ENCODE data around the gene ZNF180. TPM values are rescaled to one million over a fixed set of nuclear protein-coding genes. Genes with fewer than 3 reads are reported as not detected.
"Not testable (repeated sequence)": the region's sequence is repeated elsewhere in the genome, so short reads cannot be mapped to it uniquely, and the experiment has no call there.

ZNF180 gene
- total RNA-seq, 1 donor from 2014 or later = 7.0 TPM

DNA sequence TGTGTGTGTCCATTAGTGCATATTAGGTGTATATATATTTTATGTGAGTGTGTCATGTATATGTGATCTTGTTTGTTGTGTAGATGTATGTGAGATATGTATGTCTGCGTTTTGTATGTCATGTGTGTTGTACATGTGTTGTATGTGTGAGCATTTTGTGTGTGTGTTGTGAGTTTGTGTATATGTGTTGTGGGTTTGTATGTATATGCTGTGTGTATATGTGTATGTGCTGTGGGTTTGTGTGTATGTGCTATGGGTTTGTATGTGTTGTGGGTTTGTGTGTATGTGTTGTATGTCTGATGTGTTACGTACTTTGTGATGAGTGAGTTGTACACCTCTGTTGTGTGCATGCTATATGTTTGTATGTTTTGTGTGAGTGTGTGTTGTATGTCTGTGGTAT, 21.0 kb upstream of the ZNF180 start:
- Mint-ChIP-seq H3K4me3 (no peak overlapping the region), H3K4me1 (no peaks in the 10 kb centered on the region), H3K36me3 (ENCODE audit: low read depth) (no peaks in the 10 kb centered on the region), H3K27me3 (no peaks in the 10 kb centered on the region), H3K9me3 (peaks cover 7% of the 10 kb centered on the region), H3K27ac (no peak overlapping the region)
- DNase-seq = no peak
- intact Hi-C loops (cut with micrococcal nuclease) = no loop called here

DNA sequence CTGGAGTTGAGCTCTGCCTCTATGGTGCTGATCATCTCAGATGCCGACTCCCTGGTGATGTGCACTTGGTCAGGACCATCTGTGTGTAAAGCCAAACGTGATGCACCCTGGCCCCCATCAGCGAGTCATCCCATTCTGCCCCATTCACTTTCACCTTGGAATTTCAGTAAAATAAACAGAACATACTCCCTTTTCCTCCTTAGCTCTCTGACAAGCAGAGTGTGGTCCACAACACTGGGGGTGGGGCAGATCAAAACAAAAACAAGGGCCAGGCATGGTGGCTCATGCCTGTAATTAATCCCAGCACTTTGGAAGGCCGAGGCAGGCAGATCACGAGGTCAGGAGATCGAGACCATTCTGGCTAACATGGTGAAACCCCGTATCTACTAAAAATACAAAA, 16.8 kb upstream of the ZNF180 start:
- Mint-ChIP-seq H3K4me3 (no peak overlapping the region), H3K27me3 (no peaks in the 10 kb centered on the region), H3K4me1 (no peaks in the 10 kb centered on the region), H3K27ac (no peak overlapping the region), H3K9me3 (peaks cover 9% of the 10 kb centered on the region), H3K36me3 (ENCODE audit: low read depth) (no peaks in the 10 kb centered on the region)
- DNase-seq = no peak
- intact Hi-C loops (cut with micrococcal nuclease) = no loop called here

DNA sequence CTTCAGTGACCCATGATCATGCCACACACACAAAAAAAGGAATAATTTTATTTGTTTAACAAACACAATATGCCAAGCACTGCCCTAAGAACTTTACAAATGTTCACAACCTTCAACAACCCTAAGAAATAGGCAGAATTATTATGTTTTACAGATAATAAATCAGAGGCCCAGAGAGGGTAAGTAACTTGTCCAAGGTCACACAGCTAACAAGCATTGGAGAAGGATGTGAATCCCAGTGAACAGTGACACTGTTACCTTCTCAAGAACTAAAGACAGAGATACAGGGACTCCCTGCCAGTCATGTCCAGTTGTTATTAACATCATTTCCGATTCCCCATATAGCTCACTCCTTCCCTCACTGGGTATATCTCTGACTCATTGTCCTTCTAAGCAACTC, 15.6 kb upstream of the ZNF180 start:
- Mint-ChIP-seq H3K27me3 (no peaks in the 10 kb centered on the region), H3K4me3 (no peak overlapping the region), H3K27ac (no peak overlapping the region), H3K9me3 (peaks cover 16% of the 10 kb centered on the region), H3K36me3 (ENCODE audit: low read depth) (no peaks in the 10 kb centered on the region), H3K4me1 (no peaks in the 10 kb centered on the region)
- DNase-seq = no peak
- intact Hi-C loops (cut with micrococcal nuclease) = no loop called here

DNA sequence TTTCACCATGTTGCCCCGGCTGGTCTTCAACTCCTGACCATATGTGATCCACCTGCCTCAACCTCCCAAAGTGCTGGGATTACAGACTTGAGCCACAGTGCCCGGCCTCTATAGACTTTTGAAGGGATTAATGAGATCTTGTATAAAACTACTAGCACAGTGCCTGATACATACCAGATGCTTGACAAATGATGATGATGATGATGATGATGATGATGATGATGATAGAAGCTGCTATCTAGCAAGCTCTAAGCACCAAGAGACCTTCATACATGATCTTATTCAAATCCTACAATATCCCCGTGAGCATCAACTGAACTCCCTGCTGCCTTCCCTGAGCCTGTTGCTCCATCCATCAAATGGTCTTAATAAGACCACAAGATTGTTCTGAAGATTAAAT, 14.7 kb upstream of the ZNF180 start:
- Mint-ChIP-seq H3K9me3 (peaks cover 22% of the 10 kb centered on the region), H3K4me3 (no peak overlapping the region), H3K27ac (no peak overlapping the region), H3K27me3 (no peaks in the 10 kb centered on the region), H3K4me1 (no peaks in the 10 kb centered on the region), H3K36me3 (ENCODE audit: low read depth) (no peaks in the 10 kb centered on the region)
- intact Hi-C loops (cut with micrococcal nuclease) = no loop called here
- DNase-seq = no peak

DNA sequence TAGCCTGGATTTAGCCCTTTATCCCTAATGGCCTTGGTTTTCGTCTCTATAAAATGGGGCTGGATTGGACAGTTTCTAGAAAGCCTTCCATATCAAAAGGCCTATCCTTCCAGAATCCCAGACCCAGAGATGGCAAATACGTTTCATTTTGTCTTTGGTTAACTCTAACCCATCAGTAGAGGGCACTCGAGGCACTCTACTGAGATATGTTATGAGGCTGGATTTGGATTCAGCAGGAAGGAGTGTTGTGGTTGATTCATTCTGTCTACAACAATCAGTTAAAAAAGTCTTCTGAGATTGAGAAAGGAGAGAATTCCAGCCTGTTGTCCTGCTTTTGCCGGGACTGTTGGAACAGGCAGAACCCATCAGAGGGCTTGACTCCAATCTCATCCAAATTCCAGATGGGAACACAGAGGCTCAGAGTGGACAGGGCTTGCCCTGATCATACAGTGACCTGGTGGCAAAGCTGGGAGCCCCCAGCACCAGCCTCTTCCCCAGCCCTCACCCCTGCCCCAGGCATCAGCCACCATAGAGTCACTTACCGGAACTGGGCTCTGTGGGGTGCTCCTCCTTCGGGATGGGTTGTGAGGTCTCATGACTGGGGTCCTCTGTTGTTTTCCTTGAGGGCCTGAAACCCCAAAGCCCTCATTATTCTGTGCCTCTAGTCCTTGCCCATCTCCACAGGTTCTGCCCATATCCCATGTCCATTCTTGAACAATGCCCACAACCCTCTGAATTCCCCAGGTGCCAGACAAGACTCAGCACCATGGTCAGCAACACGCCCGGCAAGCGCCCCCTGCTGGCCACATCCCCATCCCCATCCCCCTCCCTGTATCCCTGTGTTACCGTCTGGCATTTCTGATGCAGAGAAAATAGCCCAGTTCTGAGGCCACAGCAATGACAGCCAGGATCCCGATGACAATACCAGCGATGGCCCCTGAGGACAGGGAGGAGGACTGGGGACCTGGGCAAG, 12.3 kb upstream of the ZNF180 start:
- no peaks in the 10 kb centered on the region for H3K27me3 Mint-ChIP-seq
- peak; percentile 70 for DNase-seq

DNA sequence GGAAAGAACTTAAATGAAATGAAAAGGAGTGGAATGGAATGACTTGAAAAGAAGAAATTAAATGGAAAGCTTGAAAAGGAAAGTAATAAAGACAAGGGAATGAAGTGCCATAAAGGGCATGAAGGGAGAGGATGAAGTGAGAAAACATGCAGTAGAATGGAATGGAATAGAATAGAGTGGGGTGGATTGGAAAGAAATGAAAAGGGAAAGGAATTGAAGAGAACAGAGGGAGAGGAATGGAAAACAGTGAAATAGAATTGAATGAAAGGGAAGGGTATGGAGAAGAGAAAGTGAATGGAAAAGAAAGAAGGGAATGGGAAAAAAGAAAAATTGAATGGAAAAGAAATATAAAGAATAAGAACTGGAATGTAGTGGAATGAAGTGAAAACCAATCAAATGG, 9.2 kb upstream of the ZNF180 start:
- no peaks in the 10 kb centered on the region for H3K4me1 Mint-ChIP-seq
- no peak overlapping the region for H3K4me3 Mint-ChIP-seq
- H3K36me3 Mint-ChIP-seq (ENCODE audit: low read depth) = no peaks in the 10 kb centered on the region
- no peaks in the 10 kb centered on the region for H3K27me3 Mint-ChIP-seq
- H3K9me3 Mint-ChIP-seq = peaks cover 40% of the 10 kb centered on the region
- DNase-seq = no peak
- intact Hi-C loops (cut with micrococcal nuclease) = loop anchor here (10.0 kb wide), 1 partner anchor 915 kb away; the partner anchor contains the start of genes IRGQ and ZNF576
- H3K27ac Mint-ChIP-seq = no peak overlapping the region

More for the DNA sequence above, 12.3 kb upstream of the ZNF180 start:
- Mint-ChIP-seq H3K4me3 (no peak overlapping the region), H3K27ac (no peak overlapping the region), H3K36me3 (ENCODE audit: low read depth) (no peaks in the 10 kb centered on the region), H3K4me1 (no peaks in the 10 kb centered on the region), H3K9me3 (peaks cover 37% of the 10 kb centered on the region)
- intact Hi-C loops (cut with micrococcal nuclease) = no loop called here

DNA sequence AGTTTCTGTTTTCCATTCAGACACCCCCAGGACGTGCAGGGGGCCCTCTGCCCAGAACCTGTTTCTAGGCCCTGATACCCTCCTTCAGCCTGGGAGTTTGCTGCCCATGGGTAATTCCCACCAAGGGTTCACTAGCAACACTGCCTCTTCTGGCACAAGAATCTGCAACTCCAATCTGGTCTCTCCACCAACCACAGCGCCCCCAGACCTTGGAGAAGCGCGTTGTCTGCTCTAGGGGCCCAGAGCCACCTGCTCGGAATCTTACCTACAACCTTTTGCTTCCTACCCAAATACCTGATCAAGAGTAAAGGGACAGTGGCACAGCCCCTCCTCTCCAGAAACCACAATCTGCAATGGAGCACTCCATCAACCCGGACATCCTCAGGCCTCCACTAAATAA, 763 bp downstream of the ZNF180 start:
- Mint-ChIP-seq H3K36me3 (ENCODE audit: low read depth) (peaks cover 58% of the 10 kb centered on the region), H3K4me3 (peak overlapping the region; percentile 94), H3K9me3 (peaks cover 48% of the 10 kb centered on the region), H3K27ac (peak overlapping the region; percentile 93), H3K4me1 (peaks cover 31% of the 10 kb centered on the region), H3K27me3 (no peaks in the 10 kb centered on the region)
- intact Hi-C loops (cut with micrococcal nuclease) = no loop called here
- no peak for DNase-seq

DNA sequence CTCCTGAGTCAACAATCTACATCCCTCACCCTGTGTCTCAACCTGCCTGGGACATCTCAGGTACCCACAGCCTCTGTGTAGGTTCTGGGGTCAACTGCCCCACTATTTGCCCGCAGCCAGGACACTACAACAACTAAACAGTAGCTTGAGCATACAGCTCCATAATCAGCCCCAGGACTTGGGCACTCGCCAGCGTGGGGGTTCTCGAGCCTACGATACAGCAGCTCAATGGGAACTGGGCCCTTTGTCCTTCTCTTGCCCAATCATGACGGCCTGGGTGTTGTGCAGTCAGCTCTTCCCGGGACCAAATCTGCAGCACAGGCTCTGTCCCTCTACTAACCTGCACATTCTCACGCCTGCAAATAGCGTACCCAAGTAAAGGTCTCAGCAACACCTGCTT, 1.3 kb downstream of the ZNF180 start:
- Mint-ChIP-seq H3K4me1 (peaks cover 31% of the 10 kb centered on the region), H3K27ac (no peak overlapping the region), H3K36me3 (ENCODE audit: low read depth) (peaks cover 64% of the 10 kb centered on the region), H3K4me3 (peak overlapping the region; percentile 94), H3K9me3 (peaks cover 46% of the 10 kb centered on the region), H3K27me3 (no peaks in the 10 kb centered on the region)
- intact Hi-C loops (cut with micrococcal nuclease) = no loop called here
- DNase-seq = no peak

DNA sequence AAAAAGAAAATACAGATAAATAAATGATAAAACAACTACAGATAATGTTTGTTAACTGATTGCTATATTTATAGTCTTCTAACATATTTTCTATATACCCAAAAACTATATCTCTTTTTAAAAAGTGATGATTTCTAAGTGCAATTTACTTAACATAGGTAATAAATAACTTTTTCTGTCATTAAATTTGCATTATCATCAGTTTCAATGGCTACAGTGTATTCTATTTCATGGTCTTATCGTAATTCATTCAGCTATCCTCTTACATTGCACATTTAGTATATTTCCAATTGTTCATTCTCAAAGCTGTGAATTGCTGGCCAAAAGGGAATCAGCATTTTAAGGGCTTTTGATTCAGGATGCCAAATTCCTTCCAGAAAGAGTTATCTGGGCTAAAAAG, 3.6 kb downstream of the ZNF180 start:
- DNase-seq = no peak
- intact Hi-C loops (cut with micrococcal nuclease) = no loop called here
- Mint-ChIP-seq H3K27me3 (no peaks in the 10 kb centered on the region), H3K4me1 (peaks cover 31% of the 10 kb centered on the region), H3K9me3 (peaks cover 47% of the 10 kb centered on the region), H3K27ac (no peak overlapping the region), H3K36me3 (ENCODE audit: low read depth) (peaks cover 87% of the 10 kb centered on the region), H3K4me3 (no peak overlapping the region)

DNA sequence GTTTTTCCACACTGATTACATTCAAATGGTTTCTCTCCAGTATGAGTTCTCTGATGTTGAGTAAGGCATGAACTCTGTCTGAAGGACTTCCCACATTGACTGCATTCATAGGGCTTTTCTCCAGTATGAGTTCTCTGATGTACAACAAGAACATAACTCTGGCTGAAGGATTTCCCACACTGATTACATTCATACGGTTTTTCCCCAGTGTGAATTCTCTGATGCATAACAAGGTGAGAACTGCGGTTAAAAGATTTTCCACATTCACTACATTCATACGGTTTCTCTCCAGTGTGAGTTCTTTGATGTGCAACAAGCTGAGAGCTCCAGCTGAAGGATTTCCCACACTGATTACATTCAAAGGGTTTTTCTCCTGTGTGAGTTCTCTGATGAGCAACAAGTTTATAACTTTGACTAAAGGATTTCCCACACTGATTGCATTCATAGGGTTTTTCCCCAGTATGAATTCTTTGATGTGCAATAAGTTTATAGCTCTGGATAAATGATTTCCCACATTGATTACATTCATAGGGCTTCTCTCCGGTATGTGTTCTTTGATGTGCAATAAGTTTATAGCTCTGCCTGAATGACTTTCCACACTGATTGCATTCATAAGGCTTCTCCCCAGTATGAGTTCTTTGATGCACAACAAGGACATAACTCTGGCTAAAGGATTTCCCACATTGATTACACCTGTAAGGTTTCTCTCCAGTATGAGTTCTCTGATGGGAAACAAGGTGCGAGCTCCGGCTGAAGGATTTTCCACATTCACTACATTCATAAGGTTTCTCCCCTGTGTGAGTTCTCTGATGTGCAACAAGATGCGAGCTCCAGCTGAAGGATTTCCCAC, 23.5 kb downstream of the ZNF180 start:
- peaks cover 38% of the 10 kb centered on the region for H3K9me3 Mint-ChIP-seq
- DNase-seq = peak; percentile 57
- no peaks in the 10 kb centered on the region for H3K27me3 Mint-ChIP-seq
- peaks cover 82% of the 10 kb centered on the region for H3K36me3 Mint-ChIP-seq (ENCODE audit: low read depth)
- H3K4me3 Mint-ChIP-seq = no peak overlapping the region
- H3K27ac Mint-ChIP-seq = peak overlapping the region; percentile 4
- no peaks in the 10 kb centered on the region for H3K4me1 Mint-ChIP-seq
- intact Hi-C loops (cut with micrococcal nuclease) = no loop called here

DNA sequence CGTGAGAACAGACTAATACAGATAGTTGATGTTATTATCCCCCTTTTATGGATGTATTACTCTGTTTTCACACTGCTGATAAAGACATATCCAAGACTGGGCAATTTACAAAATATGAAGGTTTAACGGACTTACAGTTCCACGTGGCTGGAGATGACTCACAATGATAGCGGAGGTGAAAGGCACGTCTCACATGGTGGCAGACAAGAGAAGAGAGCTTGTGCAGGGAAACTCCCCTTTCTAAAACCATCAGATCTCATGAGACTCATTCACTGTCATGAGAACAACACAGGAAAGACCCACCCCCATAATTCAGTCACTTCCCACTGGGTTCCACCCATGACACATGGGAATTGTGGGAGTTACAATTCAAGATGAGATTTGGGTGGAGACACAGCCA, 31.6 kb downstream of the ZNF180 start:
- H3K4me1 Mint-ChIP-seq; H3K27ac Mint-ChIP-seq; H3K27me3 Mint-ChIP-seq; H3K4me3 Mint-ChIP-seq; DNase-seq; intact Hi-C loops (cut with micrococcal nuclease): not testable (repeated sequence)
- peaks cover 19% of the 10 kb centered on the region for H3K36me3 Mint-ChIP-seq (ENCODE audit: low read depth)
- H3K9me3 Mint-ChIP-seq = peaks cover 41% of the 10 kb centered on the region

DNA sequence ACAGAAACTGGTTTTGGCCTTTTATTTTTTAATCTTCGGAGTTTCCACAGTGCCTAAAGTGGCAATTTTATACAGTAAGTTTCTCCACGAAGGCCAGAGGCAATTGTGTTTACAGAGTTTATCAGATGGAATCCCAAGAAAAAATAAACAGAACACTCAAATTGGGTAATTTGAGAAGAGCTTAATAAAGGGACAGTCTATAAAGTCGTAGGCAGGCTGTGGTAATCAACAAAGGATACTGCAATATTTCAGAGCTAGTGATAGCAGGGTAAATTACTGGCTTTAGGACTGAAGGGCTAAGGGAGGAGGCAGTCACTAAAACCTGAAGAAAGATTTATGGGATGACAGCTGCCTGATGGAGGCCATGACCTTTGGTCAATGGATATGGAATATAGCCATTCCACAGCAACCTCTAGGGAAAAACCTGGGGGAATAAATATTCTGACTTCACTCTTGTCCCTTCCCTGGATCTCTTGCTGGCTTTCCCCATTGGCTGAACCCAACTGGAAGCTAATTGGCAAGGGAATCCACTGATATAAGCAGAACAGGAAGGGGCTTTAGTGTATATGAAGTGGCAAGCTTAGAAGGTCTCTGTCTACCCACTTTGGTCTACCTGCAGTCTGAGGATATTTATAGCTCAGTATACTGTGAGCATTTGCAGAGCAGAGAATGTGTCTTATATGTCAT, 37.6 kb downstream of the ZNF180 start:
- H3K4me1 Mint-ChIP-seq; H3K4me3 Mint-ChIP-seq; H3K27ac Mint-ChIP-seq; intact Hi-C loops (cut with micrococcal nuclease); DNase-seq; H3K27me3 Mint-ChIP-seq; H3K36me3 Mint-ChIP-seq (ENCODE audit: low read depth): not testable (repeated sequence)
- H3K9me3 Mint-ChIP-seq = peaks cover 34% of the 10 kb centered on the region

DNA sequence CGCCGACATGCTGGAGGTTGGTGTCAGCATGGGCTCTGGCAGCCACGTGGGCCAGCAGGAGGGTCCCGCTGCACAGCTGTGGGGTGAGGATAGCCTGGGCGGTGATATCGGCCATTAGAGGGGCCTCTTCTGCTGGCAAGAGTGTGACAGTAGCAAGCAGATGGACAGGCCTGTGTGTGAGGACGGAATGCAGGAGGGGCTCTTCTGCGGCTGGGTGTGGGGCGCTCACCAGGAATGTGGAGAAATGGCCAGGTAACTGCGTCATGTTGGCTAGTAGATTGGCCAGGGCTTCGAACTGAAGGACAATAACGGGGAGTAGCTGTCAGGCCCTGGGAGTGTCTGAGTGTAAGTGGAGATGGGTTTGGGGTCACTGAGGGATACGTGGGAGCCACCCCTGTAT, 44.3 kb downstream of the ZNF180 start:
- peaks cover 37% of the 10 kb centered on the region for H3K9me3 Mint-ChIP-seq
- H3K36me3 Mint-ChIP-seq (ENCODE audit: low read depth); H3K4me1 Mint-ChIP-seq; DNase-seq; H3K27me3 Mint-ChIP-seq; H3K27ac Mint-ChIP-seq; intact Hi-C loops (cut with micrococcal nuclease); H3K4me3 Mint-ChIP-seq: not testable (repeated sequence)
